HG02884 (cell line): ENCODE measurements around the gene RNF144A.
"Not testable (repeated sequence)": the region's sequence is repeated elsewhere in the genome, so short reads cannot be mapped to it uniquely, and the experiment has no call there.

Experiments used
- ATAC-seq: cut with Tn5 transposase; IDR thresholded peaks from one replicate; pipeline ENCODE4 v1.9.1; 2021; ENCODE audit warnings: mild to moderate bottlenecking, moderate library complexity; ENCODE audit not compliant: unreplicated experiment

Gene RNF144A

GRCh38 chr2:6995391-6996097 lies 78.3 kb downstream of the RNF144A start:
- no peak for ATAC-seq

GRCh38 chr2:6999211-6999877 lies 82.1 kb downstream of the RNF144A start:
- ATAC-seq = peak; percentile 80

- ATAC-seq = not testable (repeated sequence)
Measured at GRCh38 chr2:7001395-7001794, 84.2 kb downstream of the RNF144A start.

GRCh38 chr2:7003895-7004294 lies 86.7 kb downstream of the RNF144A start:
- ATAC-seq = no peak

- ATAC-seq = no peak
Measured at GRCh38 chr2:7004636-7005035, 87.4 kb downstream of the RNF144A start.

- no peak for ATAC-seq
Measured at GRCh38 chr2:7007488-7007845, 90.3 kb downstream of the RNF144A start.

GRCh38 chr2:7007846-7008741 lies 90.9 kb downstream of the RNF144A start:
- ATAC-seq = no peak

GRCh38 chr2:7009207-7009911 lies 92.1 kb downstream of the RNF144A start:
- ATAC-seq = no peak

- no peak for ATAC-seq
Measured at GRCh38 chr2:7010391-7011054, 93.3 kb downstream of the RNF144A start.

GRCh38 chr2:7011356-7012083 lies 94.3 kb downstream of the RNF144A start:
- ATAC-seq = no peak

- ATAC-seq = no peak
Measured at GRCh38 chr2:7012141-7012764, 95.0 kb downstream of the RNF144A start.

GRCh38 chr2:7013471-7014160 lies 96.4 kb downstream of the RNF144A start:
- ATAC-seq = no peak

GRCh38 chr2:7014174-7014640 lies 97.0 kb downstream of the RNF144A start:
- peak; percentile 82 for ATAC-seq

GRCh38 chr2:7015007-7015950 lies 98.1 kb downstream of the RNF144A start:
- no peak for ATAC-seq

- no peak for ATAC-seq
Measured at GRCh38 chr2:7016148-7016547, 98.9 kb downstream of the RNF144A start.

GRCh38 chr2:7016601-7017211 lies 99.5 kb downstream of the RNF144A start:
- no peak for ATAC-seq

GRCh38 chr2:7017671-7018281 lies 100.6 kb downstream of the RNF144A start:
- no peak for ATAC-seq
